ENCODE measurements around the gene TFDP2. TPM values are rescaled to one million over a fixed set of nuclear protein-coding genes. Genes with fewer than 3 reads are reported as not detected.
"Not testable (repeated sequence)": the region's sequence is repeated elsewhere in the genome, so short reads cannot be mapped to it uniquely, and the experiment has no call there.

TFDP2 gene
- polyA plus RNA-seq, 3 donors from 2014 or later: 53.5 to 142 (median 96.2) TPM

- H3K9me3 Mint-ChIP-seq: no peaks in the 10 kb centered on the region
- no peak for DNase-seq
- H3K27ac Mint-ChIP-seq: peak overlapping the region in 2 of 6 donors; percentile 21 to 41
- H3K4me1 Mint-ChIP-seq: peaks cover 31 to 64% of the 10 kb centered on the region in 2 donors
- peaks cover 0 to 1% (median 0%) of the 10 kb centered on the region in 3 donors for H3K27me3 Mint-ChIP-seq (ENCODE audit: low read depth in 3 of 3)
- no peaks in the 10 kb centered on the region for H3K36me3 Mint-ChIP-seq
- H3K4me3 Mint-ChIP-seq: no peak overlapping the region
Measured at GRCh38 chr3:142115867-142116668, 33.3 kb downstream of the TFDP2 start.

DNA sequence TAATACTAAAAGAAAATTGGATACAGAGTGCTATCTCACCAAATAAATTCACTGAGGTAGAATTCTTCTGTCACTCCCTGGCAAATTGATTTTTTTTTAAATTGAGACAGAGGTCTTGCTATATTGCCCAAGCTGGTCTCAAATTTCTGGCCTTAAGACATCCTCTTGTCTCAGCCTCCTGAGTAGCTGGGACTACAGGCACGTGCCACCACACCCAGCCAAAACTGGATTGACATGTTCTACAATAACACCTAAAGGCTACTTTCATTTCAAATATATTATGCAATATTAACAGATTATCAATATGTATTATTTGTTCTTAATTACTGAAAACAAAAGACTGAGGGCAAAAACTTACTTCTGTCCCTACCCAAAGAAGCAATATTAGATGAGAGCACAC lies 36.7 kb downstream of the TFDP2 start:
- Mint-ChIP-seq H3K27ac (peak overlapping the region in 1 of 6 donors; percentile 16), H3K9me3 (no peaks in the 10 kb centered on the region), H3K4me3 (no peak overlapping the region), H3K4me1 (peaks cover 32 to 61% of the 10 kb centered on the region in 2 donors), H3K36me3 (no peaks in the 10 kb centered on the region), H3K27me3 (ENCODE audit: low read depth in 3 of 3) (peaks cover 0 to 1% (median 0%) of the 10 kb centered on the region in 3 donors)
- no peak for DNase-seq

- DNase-seq: no peak
- Mint-ChIP-seq H3K4me1 (peaks cover 21 to 47% of the 10 kb centered on the region in 2 donors), H3K4me3 (no peak overlapping the region), H3K36me3 (no peaks in the 10 kb centered on the region), H3K27ac (no peak overlapping the region), H3K27me3 (ENCODE audit: low read depth in 3 of 3) (no peaks in the 10 kb centered on the region), H3K9me3 (no peaks in the 10 kb centered on the region)
Measured at GRCh38 chr3:142106548-142106947, 42.8 kb downstream of the TFDP2 start.

- Mint-ChIP-seq H3K27ac (no peak overlapping the region), H3K4me3 (no peak overlapping the region), H3K27me3 (ENCODE audit: low read depth in 3 of 3) (no peaks in the 10 kb centered on the region), H3K36me3 (no peaks in the 10 kb centered on the region), H3K9me3 (no peaks in the 10 kb centered on the region), H3K4me1 (peaks cover 18 to 45% of the 10 kb centered on the region in 2 donors)
- no peak for DNase-seq
Measured at GRCh38 chr3:142105991-142106390, 43.4 kb downstream of the TFDP2 start.

DNA sequence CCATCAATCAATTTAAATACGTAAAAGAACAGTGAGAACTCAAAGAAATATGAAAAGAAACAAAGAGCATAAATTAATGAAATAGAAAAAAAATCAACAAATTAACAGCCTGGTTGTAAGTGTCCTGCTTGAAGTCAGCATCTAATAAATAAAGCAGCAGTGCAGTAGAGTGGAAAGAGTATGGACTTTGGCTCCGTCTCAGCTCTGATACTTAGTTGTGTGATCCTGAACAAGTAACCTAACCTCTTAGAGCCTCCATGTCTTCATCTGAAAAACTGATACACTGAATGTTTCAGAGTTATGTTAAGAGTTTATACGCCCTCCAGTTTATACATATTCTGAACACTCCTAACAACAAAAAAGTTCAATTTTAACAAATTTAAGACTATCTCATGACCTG lies 44.6 kb downstream of the TFDP2 start:
- H3K27ac Mint-ChIP-seq: no peak overlapping the region
- no peaks in the 10 kb centered on the region for H3K9me3 Mint-ChIP-seq
- no peaks in the 10 kb centered on the region for H3K36me3 Mint-ChIP-seq
- H3K4me1 Mint-ChIP-seq: peaks cover 20 to 55% of the 10 kb centered on the region in 2 donors
- no peak for DNase-seq
- H3K27me3 Mint-ChIP-seq (ENCODE audit: low read depth in 3 of 3): no peaks in the 10 kb centered on the region
- no peak overlapping the region for H3K4me3 Mint-ChIP-seq

GRCh38 chr3:142098964-142099363 lies 50.4 kb downstream of the TFDP2 start:
- H3K9me3 Mint-ChIP-seq: no peaks in the 10 kb centered on the region
- H3K27ac Mint-ChIP-seq: no peak overlapping the region
- H3K4me3 Mint-ChIP-seq: no peak overlapping the region
- peaks cover 14 to 33% of the 10 kb centered on the region in 2 donors for H3K4me1 Mint-ChIP-seq
- H3K36me3 Mint-ChIP-seq: peaks cover 0 to 7% (median 3%) of the 10 kb centered on the region in 3 donors
- no peak for DNase-seq
- no peaks in the 10 kb centered on the region for H3K27me3 Mint-ChIP-seq (ENCODE audit: low read depth in 3 of 3)

DNA sequence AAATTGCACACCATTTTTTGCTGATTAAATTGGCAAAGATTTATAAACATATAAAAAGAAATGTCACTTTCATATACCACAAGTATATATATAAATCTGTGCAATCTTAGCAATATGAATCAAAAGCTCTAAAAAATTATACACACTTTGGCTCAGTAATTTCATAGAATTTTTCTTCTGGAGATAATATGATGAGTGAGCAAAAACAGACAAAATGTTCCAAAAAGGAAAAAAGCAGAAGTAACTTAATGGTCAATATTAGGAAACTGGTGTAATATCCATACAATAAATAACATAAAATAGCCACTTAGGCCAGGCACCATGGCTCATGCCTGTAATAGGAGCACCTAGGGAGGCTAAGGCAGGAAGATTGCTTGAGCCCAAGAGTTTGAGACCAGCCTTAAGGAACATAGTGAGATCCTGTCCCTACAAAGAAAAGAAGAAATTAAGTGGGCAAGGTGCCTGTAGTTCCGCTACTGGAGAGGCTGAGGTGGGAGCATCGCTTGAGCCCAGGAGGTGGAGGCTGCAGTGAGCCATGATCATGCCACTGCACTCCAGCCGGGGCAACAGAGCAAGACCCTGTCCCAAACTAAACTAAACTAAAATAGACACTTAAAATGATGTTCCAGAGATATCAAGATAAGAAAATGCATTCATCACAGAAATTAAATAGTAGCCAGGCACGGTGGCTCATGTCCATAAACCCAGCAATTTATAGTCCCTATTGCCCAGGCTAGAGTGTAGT lies 52.1 kb downstream of the TFDP2 start:
- Mint-ChIP-seq H3K27ac (no peak overlapping the region), H3K27me3 (ENCODE audit: low read depth in 3 of 3) (no peaks in the 10 kb centered on the region), H3K9me3 (no peaks in the 10 kb centered on the region), H3K4me3 (no peak overlapping the region), H3K4me1 (peaks cover 14 to 33% of the 10 kb centered on the region in 2 donors), H3K36me3 (peaks cover 0 to 7% (median 3%) of the 10 kb centered on the region in 3 donors)
- no peak for DNase-seq

DNA sequence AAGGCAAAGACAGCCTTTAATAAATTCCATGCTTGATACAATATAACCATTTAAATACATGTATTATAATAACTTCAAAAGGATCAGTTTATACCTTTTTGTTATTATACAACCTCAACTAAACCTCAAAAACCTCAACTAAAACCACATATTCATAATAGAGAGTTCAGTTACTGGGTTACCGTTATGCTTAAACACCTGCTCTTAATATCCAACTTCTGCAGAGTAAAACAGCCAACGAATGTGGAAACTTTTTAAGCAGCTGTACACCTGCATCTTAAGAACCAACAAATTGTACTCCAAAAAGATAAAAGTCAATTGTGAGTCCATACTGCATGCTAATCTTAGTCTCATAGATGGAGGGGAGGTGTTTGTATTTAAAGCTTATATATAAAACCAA lies 53.5 kb downstream of the TFDP2 start:
- peaks cover 0 to 1% (median 0%) of the 10 kb centered on the region in 3 donors for H3K27me3 Mint-ChIP-seq (ENCODE audit: low read depth in 3 of 3)
- H3K27ac Mint-ChIP-seq: no peak overlapping the region
- peaks cover 17 to 32% of the 10 kb centered on the region in 2 donors for H3K4me1 Mint-ChIP-seq
- H3K9me3 Mint-ChIP-seq: no peaks in the 10 kb centered on the region
- no peak for DNase-seq
- H3K4me3 Mint-ChIP-seq: no peak overlapping the region
- H3K36me3 Mint-ChIP-seq: peaks cover 5 to 11% (median 7%) of the 10 kb centered on the region in 3 donors

DNA sequence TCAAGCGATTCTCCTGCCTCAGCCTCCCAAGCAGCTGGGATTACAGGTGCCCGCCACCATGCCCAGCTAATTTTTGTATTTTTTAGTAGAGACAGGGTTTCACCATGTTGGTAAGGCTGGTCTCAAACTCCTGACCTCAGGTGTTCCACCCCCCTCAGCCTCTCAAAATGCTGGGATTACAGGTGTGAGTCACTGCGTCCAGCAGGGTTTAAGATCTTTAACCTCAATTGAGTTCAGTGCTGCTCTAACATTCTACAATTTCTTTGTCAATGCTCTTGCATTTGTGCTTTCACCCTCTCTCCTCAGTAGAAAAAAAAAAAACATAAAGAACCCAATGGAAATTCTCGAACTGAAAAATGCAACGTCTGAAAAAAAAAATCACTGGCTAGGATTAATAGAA lies 60.4 kb downstream of the TFDP2 start:
- not testable (repeated sequence) for H3K9me3 Mint-ChIP-seq; H3K27me3 Mint-ChIP-seq (ENCODE audit: low read depth in 3 of 3); DNase-seq; H3K27ac Mint-ChIP-seq; H3K4me3 Mint-ChIP-seq
- Mint-ChIP-seq H3K36me3 (peaks cover 11 to 21% (median 17%) of the 10 kb centered on the region in 3 donors), H3K4me1 (peaks cover 14 to 22% of the 10 kb centered on the region in 2 donors)

GRCh38 chr3:142088522-142088921 lies 60.8 kb downstream of the TFDP2 start:
- H3K27ac Mint-ChIP-seq: no peak overlapping the region

DNA sequence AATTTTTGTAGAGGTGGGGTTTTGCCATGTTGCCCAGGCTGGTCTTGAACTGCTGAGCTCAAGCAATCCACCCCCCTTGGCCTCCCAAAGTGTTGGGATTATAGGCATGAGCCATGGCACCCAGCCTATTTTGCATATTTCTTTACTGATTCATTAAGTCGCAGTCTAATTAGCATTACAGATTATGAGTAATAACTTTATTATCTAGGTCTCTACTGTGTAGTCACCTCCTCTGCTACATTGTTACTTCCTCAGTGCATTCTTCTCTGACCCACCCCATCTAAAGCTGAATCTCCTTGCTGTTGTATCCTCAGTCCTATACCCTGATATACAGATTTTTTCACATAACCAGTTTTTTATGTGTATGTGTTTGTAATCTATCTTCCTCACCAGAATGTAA lies 61.7 kb downstream of the TFDP2 start:
- Mint-ChIP-seq H3K4me1 (peaks cover 19 to 30% of the 10 kb centered on the region in 2 donors), H3K4me3 (no peak overlapping the region), H3K27ac (peak overlapping the region in 1 of 6 donors; percentile 46), H3K36me3 (peaks cover 11 to 24% (median 17%) of the 10 kb centered on the region in 3 donors), H3K9me3 (no peaks in the 10 kb centered on the region), H3K27me3 (ENCODE audit: low read depth in 3 of 3) (peaks cover 0 to 2% (median 1%) of the 10 kb centered on the region in 3 donors)
- DNase-seq: no peak

More at GRCh38 chr3:142088522-142088921, 60.8 kb downstream of the TFDP2 start:
- H3K27me3 Mint-ChIP-seq (ENCODE audit: low read depth in 3 of 3): peaks cover 0 to 2% (median 1%) of the 10 kb centered on the region in 3 donors
- H3K4me3 Mint-ChIP-seq: no peak overlapping the region
- peaks cover 17 to 25% of the 10 kb centered on the region in 2 donors for H3K4me1 Mint-ChIP-seq
- DNase-seq: no peak
- H3K36me3 Mint-ChIP-seq: peaks cover 11 to 24% (median 17%) of the 10 kb centered on the region in 3 donors
- H3K9me3 Mint-ChIP-seq: no peaks in the 10 kb centered on the region

DNA sequence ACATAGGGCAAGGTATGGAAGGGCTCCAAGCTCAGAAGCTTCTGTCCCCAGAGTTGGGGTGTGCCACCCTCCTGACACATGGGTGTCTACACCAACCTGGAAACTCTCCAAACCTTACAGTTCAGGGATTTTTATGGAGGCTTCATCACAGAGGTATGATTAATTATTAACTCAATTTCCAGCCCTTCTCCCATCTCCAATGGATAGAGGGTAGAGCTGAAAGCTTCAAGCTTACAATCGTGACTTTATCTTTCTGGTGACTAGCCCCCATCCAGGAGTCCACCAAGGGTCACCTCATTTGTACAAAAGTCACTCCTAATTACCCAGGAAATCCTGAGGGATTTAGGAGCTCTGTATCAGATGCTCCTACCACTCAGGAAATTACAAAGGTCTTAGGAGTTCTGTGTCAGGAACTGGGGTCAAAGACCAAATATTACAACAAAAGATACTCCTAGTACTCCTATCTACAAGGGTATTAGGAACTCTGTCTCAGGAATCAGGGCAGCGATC lies 62.7 kb downstream of the TFDP2 start:
- Mint-ChIP-seq H3K27me3 (ENCODE audit: low read depth in 3 of 3) (peaks cover 0 to 4% (median 0%) of the 10 kb centered on the region in 3 donors), H3K27ac (no peak overlapping the region), H3K4me3 (no peak overlapping the region), H3K4me1 (peaks cover 26 to 35% of the 10 kb centered on the region in 2 donors), H3K9me3 (no peaks in the 10 kb centered on the region), H3K36me3 (peaks cover 7 to 24% (median 12%) of the 10 kb centered on the region in 3 donors)
- no peak for DNase-seq

DNA sequence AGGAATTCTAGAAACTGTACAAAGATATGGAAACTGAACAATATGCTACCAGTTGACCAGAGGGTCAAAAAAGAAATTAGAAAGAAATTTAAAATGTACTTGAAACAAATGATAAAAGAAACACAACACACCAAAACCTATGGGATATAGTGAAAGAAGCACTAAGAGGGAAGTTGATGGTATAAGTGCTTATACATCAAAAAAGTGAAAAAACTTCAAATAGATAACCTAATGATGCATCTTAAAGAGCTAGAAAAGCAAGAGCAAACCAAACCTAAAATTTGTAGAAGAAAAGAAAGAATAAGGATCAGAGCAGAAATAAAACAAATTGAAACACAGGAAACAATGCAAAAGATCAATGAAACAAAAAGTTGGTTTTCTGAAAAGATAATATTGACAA lies 68.2 kb downstream of the TFDP2 start:
- H3K27ac Mint-ChIP-seq: no peak overlapping the region
- no peak overlapping the region for H3K4me3 Mint-ChIP-seq
- H3K9me3 Mint-ChIP-seq: no peaks in the 10 kb centered on the region
- H3K36me3 Mint-ChIP-seq: peaks cover 18 to 37% (median 33%) of the 10 kb centered on the region in 3 donors
- H3K4me1 Mint-ChIP-seq: peaks cover 37 to 68% of the 10 kb centered on the region in 2 donors
- peaks cover 0 to 5% (median 0%) of the 10 kb centered on the region in 3 donors for H3K27me3 Mint-ChIP-seq (ENCODE audit: low read depth in 3 of 3)
- DNase-seq: no peak

Data from immature natural killer cell (primary cell).